NK-92 (cell line): ENCODE data around the gene AMER1.

Experiments
- DNase-seq: peaks from one replicate; lab custom pipeline; 2025; ENCODE audit not compliant: unreplicated experiment; lab: John Stamatoyannopoulos, UW

Gene AMER1

GRCh38 chrX:64186974-64187761 is 18.3 kb downstream of the AMER1 start:
- DNase-seq = no peak

GRCh38 chrX:64184396-64184795 is 21.1 kb downstream of the AMER1 start:
- DNase-seq = no peak

GRCh38 chrX:64182208-64182607 is 23.3 kb downstream of the AMER1 start:
- no peak for DNase-seq

GRCh38 chrX:64176876-64177275 is 28.6 kb downstream of the AMER1 start:
- no peak for DNase-seq

GRCh38 chrX:64169988-64170387 is 35.5 kb downstream of the AMER1 start:
- no peak for DNase-seq

- DNase-seq = no peak
Observed at GRCh38 chrX:64152857-64153256, 52.7 kb downstream of the AMER1 start.

GRCh38 chrX:64151911-64152310 is 53.6 kb downstream of the AMER1 start:
- no peak for DNase-seq

GRCh38 chrX:64150775-64151174 is 54.7 kb downstream of the AMER1 start:
- no peak for DNase-seq
